Hippocampal formation (tissue), 2 donors: ENCODE data around the gene FXN.

Experiments
- DNase-seq, 2 donors: peaks; one replicate each; lab custom pipeline; 2025; lab: John Stamatoyannopoulos, UW

FXN gene

GRCh38 chr9:69141851-69142250 lies 106.3 kb downstream of the FXN start:
- no peak for DNase-seq

GRCh38 chr9:69143291-69143690 lies 107.7 kb downstream of the FXN start:
- DNase-seq = no peak

GRCh38 chr9:69145144-69145715 lies 109.7 kb downstream of the FXN start:
- DNase-seq = no peak

- no peak for DNase-seq
Measured at GRCh38 chr9:69147041-69147834, 111.7 kb downstream of the FXN start.

GRCh38 chr9:69149321-69149807 lies 113.8 kb downstream of the FXN start:
- DNase-seq = peak in 1 of 2 donors; percentile 27
